ENCODE data around the gene MICALL1. TPM values are rescaled to one million over a fixed set of nuclear protein-coding genes. Genes with fewer than 3 reads are reported as not detected.
"Not testable (repeated sequence)": the region's sequence is repeated elsewhere in the genome, so short reads cannot be mapped to it uniquely, and the experiment has no call there.

Gene MICALL1
- total RNA-seq, 1 donor from 2014 or later, result 65.5 TPM

GRCh38 chr22:37953062-37953436 is 47.0 kb downstream of the MICALL1 start:
- Mint-ChIP-seq H3K9me3 (ENCODE audit: low read depth) (no peaks in the 10 kb centered on the region), H3K4me1 (ENCODE audit: low read depth) (peaks cover 33% of the 10 kb centered on the region), H3K4me3 (ENCODE audit: unreplicated experiment) (peak overlapping the region; percentile 98), H3K27ac (ENCODE audit: unreplicated experiment) (peak overlapping the region; percentile 95), H3K27me3 (ENCODE audit: low read depth) (no peaks in the 10 kb centered on the region), H3K36me3 (ENCODE audit: low read depth) (peaks cover 13% of the 10 kb centered on the region)
- DNase-seq (ENCODE audit: low spot score), result no peak
- TF ChIP-seq, protein P1, sequence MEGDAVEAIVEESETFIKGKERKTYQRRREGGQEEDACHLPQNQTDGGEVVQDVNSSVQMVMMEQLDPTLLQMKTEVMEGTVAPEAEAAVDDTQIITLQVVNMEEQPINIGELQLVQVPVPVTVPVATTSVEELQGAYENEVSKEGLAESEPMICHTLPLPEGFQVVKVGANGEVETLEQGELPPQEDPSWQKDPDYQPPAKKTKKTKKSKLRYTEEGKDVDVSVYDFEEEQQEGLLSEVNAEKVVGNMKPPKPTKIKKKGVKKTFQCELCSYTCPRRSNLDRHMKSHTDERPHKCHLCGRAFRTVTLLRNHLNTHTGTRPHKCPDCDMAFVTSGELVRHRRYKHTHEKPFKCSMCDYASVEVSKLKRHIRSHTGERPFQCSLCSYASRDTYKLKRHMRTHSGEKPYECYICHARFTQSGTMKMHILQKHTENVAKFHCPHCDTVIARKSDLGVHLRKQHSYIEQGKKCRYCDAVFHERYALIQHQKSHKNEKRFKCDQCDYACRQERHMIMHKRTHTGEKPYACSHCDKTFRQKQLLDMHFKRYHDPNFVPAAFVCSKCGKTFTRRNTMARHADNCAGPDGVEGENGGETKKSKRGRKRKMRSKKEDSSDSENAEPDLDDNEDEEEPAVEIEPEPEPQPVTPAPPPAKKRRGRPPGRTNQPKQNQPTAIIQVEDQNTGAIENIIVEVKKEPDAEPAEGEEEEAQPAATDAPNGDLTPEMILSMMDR (IDR thresholded peaks at IDR 0.05), result no peak

DNA sequence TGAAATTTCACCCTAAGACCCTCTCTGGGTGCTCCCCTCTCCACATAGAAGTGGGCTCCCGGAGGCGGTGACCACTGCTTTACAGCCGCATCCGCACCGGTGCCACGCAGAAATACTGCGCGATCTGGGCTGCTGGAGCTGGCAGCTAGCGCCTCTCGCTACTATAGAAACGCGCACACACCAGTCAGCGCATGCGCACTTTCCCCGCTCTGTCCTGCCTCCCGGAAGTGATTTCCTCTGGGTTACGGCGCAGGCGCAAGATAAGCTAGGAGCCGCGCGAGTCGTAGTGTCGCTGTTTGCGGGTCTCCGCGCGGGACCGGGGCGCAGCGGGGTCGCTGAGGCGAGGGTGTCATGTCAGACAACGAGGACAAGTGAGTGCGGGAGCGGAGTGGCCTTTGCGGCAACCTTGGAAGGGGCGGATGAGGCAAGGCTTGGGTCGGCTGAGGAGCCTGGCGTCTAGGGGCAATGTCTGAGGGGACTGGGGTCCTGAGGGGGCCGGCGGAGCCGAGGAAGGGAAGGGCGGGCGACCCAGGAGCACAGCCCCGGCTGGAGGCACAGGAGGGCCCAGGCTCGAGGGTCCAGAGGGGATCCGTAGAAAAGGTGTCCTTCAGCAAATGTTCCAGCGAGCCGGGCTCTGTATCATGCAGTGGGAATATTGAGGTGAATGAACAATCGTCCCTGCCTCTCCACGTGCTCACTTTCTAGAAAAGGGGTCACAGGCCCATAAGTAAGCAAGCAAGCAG is 47.5 kb downstream of the MICALL1 start, which contains the start of the genes C22orf23 and POLR2F:
Gene C22orf23 (minus strand): TSS at position 165 of the 743 bp plus-strand sequence. CDS start 452 bp downstream, outside the sequence.
Gene POLR2F (plus strand): TSS at position 263 of the 743 bp plus-strand sequence. CDS start 89 bp downstream, at position 352.
- Mint-ChIP-seq H3K27ac (ENCODE audit: unreplicated experiment) (peak within 1 kb of the TSS; percentile 95), H3K4me1 (ENCODE audit: low read depth) (peaks cover 33% of the 10 kb centered on the region), H3K4me3 (ENCODE audit: unreplicated experiment) (peak within 1 kb of the TSS; percentile 98), H3K9me3 (ENCODE audit: low read depth) (no peaks in the 10 kb centered on the region), H3K27me3 (ENCODE audit: low read depth) (no peaks in the 10 kb centered on the region), H3K36me3 (ENCODE audit: low read depth) (peaks cover 16% of the 10 kb centered on the region)
- DNase-seq (ENCODE audit: low spot score), result peak; percentile 98
- TF ChIP-seq, protein P1 (IDR thresholded peaks at IDR 0.05), result peak; percentile 33

- peaks cover 33% of the 10 kb centered on the region for H3K4me1 Mint-ChIP-seq (ENCODE audit: low read depth)
- H3K4me3 Mint-ChIP-seq (ENCODE audit: unreplicated experiment), result peak overlapping the region; percentile 98
- no peaks in the 10 kb centered on the region for H3K27me3 Mint-ChIP-seq (ENCODE audit: low read depth)
- peak overlapping the region; percentile 23 for H3K27ac Mint-ChIP-seq (ENCODE audit: unreplicated experiment)
- TF ChIP-seq, protein P1 (IDR thresholded peaks at IDR 0.05), result no peak
- no peak for DNase-seq (ENCODE audit: low spot score)
- H3K36me3 Mint-ChIP-seq (ENCODE audit: low read depth), result peaks cover 24% of the 10 kb centered on the region
- H3K9me3 Mint-ChIP-seq (ENCODE audit: low read depth), result no peaks in the 10 kb centered on the region
Observed at GRCh38 chr22:37954686-37955085, 48.6 kb downstream of the MICALL1 start.

DNA sequence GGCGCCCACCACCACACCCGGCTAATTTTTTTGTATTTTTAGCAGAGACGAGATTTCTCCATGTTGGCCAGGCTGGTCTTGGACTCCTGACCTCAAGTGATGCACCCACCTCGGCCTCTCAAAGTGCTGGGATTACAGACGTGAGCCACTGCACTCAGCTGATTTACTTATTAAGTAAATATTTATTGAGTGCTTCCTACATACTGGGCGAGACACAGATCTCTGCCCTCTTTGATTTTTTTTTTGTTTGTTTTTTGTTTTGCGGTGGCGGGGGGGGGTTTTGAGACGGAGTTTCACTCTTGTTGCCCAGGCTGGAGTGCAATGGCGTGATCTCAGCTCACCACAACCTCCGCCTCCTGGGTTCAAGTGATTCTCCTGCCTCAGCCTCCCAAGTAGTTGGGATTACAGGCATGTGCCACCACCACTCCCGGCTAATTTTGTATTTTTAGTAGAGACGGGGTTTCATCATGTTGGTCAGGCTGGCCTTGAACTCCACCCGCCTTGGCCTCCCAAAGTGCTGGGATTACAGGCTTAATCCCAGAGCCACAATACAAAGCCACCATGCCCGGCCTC is 49.8 kb downstream of the MICALL1 start:
- not testable (repeated sequence) for DNase-seq (ENCODE audit: low spot score); H3K27me3 Mint-ChIP-seq (ENCODE audit: low read depth); H3K27ac Mint-ChIP-seq (ENCODE audit: unreplicated experiment); H3K4me3 Mint-ChIP-seq (ENCODE audit: unreplicated experiment); H3K9me3 Mint-ChIP-seq (ENCODE audit: low read depth)
- peaks cover 24% of the 10 kb centered on the region for H3K36me3 Mint-ChIP-seq (ENCODE audit: low read depth)
- peaks cover 33% of the 10 kb centered on the region for H3K4me1 Mint-ChIP-seq (ENCODE audit: low read depth)

GRCh38 chr22:37957232-37957631 is 51.1 kb downstream of the MICALL1 start:
- peaks cover 35% of the 10 kb centered on the region for H3K36me3 Mint-ChIP-seq (ENCODE audit: low read depth)
- H3K27me3 Mint-ChIP-seq (ENCODE audit: low read depth), result no peaks in the 10 kb centered on the region
- TF ChIP-seq, protein P1 (IDR thresholded peaks at IDR 0.05), result no peak
- no peak overlapping the region for H3K27ac Mint-ChIP-seq (ENCODE audit: unreplicated experiment)
- peaks cover 25% of the 10 kb centered on the region for H3K4me1 Mint-ChIP-seq (ENCODE audit: low read depth)
- H3K9me3 Mint-ChIP-seq (ENCODE audit: low read depth), result no peaks in the 10 kb centered on the region
- no peak for DNase-seq (ENCODE audit: low spot score)
- H3K4me3 Mint-ChIP-seq (ENCODE audit: unreplicated experiment), result no peak overlapping the region

Data from chondrocyte (in vitro differentiated cells).